ENCODE data around the gene RUSF1.
"Not testable (repeated sequence)": the region's sequence is repeated elsewhere in the genome, so short reads cannot be mapped to it uniquely, and the experiment has no call there.

RUSF1 gene

GRCh38 chr16:31453255-31454204 lies 54.7 kb downstream of the RUSF1 start:
- DNase-seq (ENCODE audit: low read depth in 3 of 3, low spot score in 1 of 3) = no peak

DNA sequence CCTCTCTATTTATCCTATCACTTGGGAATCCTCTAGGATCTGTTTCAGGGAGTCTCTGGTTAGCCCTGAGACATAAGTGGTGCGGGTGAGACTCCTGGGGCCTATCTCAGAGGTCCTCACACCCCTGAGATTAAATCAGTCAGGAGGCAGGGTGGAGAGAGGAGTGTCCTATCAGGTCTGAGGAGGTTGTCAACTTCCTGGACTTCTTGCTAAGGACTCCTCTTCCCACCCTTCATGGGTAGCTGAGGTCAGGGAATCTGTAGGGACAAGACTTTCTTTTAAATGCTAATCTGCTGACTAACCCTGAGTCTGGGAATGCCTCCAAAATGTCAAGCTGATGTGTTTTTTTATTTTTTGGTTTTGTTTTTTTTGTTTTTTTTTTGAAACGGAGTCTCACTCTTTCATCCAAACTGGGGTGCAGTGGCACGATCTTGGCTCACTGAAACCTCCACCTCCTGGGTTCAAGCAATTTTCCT lies 55.5 kb downstream of the RUSF1 start:
- no peak for DNase-seq (ENCODE audit: low read depth in 3 of 3, low spot score in 1 of 3)

DNA sequence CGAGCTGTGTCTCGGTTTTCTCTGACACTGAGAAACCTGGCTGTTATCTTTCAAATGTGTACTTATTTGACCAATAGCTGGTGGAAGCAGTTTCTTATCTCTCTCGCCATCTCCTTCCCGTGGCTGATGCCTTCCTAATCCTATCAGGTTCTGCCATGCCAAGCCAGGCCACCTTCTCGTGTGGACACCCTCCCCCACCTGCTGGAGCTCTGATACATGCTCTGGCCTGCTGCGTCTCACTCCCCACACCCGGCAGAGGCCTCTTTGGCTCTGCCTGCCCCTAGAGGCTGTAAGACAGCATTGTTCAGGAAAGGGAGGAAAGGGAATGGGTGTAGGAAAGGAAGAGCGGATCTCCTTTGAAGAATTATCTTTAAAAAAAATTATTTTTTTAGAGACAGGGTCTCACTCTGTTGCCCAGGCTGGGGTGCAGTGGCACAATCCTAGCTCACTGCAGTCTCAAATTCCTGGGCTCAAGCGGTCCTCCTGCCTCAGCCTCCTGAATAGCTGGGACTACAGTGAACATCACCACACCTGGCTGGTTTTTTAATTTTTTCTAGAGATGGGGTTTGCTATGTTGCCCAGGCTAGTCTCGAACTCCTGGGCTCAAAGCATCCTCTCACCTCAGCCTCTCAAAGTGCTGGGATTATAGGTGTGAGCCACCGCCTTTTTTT lies 56.4 kb downstream of the RUSF1 start:
- no peak for DNase-seq (ENCODE audit: low read depth in 3 of 3, low spot score in 1 of 3)

DNA sequence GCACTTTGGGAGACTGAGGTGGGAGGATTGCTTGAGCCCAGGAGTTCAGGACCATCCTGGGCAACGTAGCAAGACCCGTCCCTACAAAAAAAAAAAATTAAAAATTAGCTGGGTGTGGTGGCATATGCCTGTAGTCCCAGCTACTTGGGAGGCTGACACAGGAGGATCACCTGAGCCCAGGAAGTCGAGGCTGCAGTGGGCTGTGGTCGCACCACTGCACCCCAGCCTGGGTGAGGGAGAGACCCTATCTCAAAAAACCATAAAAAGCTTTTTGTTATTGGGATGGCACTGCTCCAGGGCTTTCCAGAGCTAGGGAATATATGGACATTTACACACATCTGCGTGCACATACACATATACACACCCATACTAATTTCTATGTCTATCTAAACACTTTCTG lies 57.0 kb downstream of the RUSF1 start:
- no peak for DNase-seq (ENCODE audit: low read depth in 3 of 3, low spot score in 1 of 3)

- not testable (repeated sequence) for DNase-seq (ENCODE audit: low read depth in 3 of 3, low spot score in 1 of 3)
These were observed 62.3 kb downstream of the RUSF1 start for GRCh38 chr16:31445931-31446330.

GRCh38 chr16:31441956-31442355 lies 66.2 kb downstream of the RUSF1 start:
- DNase-seq (ENCODE audit: low read depth in 3 of 3, low spot score in 1 of 3) = no peak

DNA sequence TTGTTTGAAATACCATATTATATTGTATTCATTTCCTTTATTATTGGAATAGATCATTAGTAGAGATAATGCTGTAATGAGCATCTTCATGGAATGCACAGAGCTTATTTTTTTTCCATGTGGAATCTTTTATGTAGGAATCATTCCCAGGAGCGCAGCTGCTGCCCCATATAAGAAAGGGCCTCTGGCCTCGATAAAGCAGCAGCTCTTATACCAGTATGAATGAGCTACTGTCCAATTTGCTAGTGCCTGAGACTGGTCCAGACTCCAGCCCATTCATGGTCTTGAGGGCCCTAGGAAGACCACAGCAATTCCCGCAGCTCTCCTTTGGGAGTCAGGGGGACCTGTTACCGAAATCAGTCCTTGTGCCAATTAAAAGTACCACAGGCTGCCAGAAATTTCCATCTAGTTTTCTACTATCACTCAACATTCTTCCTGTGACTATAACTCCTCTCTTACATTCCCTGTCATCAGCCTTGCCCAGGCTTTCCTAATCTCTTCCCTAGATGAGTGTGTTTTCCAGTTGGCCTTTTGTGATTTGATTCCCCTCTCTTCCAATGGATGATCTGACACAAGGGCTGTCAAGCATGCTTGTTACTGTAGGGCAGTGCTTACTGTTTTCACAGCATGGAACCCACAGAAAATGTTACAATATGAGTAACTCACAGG lies 67.5 kb downstream of the RUSF1 start:
- DNase-seq (ENCODE audit: low read depth in 3 of 3, low spot score in 1 of 3) = no peak

DNA sequence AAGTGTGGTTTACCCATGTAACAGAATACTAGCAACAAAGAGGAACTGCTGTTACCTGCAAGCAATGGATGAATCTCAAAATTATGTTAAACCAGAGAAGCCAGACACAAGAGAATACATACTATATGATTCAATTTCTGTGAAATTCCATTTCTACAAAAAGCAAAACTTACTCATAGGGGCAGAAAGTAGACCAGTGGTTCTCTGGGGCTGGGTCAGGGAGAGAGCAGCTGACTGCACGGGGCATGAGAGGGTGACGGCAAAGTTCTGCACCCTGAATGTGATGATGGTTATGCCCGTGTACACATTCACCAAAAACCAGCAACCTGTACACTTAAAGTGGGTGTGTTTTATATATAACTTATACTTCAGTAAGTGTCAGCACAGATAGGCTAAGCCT lies 68.7 kb downstream of the RUSF1 start:
- no peak for DNase-seq (ENCODE audit: low read depth in 3 of 3, low spot score in 1 of 3)

Measured in stimulated activated CD4-positive, alpha-beta T cell treated with anti-CD3 and anti-CD28 coated beads, TNF-alpha, amount 100 ng/mL, for 1 hour (primary cell).